Measurements from ENCODE around the gene LRRC51. TPM values are rescaled to one million over a fixed set of nuclear protein-coding genes. Genes with fewer than 3 reads are reported as not detected.
"Not testable (repeated sequence)": the region's sequence is repeated elsewhere in the genome, so short reads cannot be mapped to it uniquely, and the experiment has no call there.

The LRRC51 gene
- total and polyA plus RNA-seq, 8 donors: 6.7 to 29.7 (median 21.2) TPM

DNA sequence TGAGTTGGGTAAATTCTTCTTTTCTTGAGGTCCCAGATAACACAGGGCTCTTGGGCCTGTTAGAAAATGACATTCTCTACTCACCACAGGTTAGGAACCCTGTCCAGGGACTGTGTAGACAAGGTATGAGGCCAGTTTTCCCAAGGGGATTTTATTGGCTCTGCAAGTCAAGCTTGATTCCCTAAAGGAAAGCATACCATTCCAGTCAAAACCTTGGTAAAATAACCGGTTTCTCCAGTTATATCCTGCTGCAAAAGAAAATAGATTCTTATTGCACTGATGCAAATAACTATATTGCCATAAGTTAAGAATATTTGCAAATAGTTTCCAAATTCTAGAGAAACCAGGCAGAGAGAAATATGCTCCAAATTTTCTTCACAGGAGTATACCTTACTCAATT lies 45.3 kb downstream of the LRRC51 start:
- H3K27ac ChIP-seq: no peak overlapping the region
- no peaks in the 10 kb centered on the region for H3K27me3 ChIP-seq
- peaks cover 0 to 6% of the 10 kb centered on the region in 2 donors for H3K9me3 ChIP-seq
- intact Hi-C loops (cut with DNase I): no loop called here
- H3K4me3 ChIP-seq: no peak overlapping the region
- ATAC-seq: no peak
- peaks cover 0 to 10% of the 10 kb centered on the region in 2 donors for H3K4me1 ChIP-seq
- no peaks in the 10 kb centered on the region for H3K36me3 ChIP-seq
- TF ChIP-seq, protein P1, sequence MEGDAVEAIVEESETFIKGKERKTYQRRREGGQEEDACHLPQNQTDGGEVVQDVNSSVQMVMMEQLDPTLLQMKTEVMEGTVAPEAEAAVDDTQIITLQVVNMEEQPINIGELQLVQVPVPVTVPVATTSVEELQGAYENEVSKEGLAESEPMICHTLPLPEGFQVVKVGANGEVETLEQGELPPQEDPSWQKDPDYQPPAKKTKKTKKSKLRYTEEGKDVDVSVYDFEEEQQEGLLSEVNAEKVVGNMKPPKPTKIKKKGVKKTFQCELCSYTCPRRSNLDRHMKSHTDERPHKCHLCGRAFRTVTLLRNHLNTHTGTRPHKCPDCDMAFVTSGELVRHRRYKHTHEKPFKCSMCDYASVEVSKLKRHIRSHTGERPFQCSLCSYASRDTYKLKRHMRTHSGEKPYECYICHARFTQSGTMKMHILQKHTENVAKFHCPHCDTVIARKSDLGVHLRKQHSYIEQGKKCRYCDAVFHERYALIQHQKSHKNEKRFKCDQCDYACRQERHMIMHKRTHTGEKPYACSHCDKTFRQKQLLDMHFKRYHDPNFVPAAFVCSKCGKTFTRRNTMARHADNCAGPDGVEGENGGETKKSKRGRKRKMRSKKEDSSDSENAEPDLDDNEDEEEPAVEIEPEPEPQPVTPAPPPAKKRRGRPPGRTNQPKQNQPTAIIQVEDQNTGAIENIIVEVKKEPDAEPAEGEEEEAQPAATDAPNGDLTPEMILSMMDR (IDR thresholded peaks at IDR 0.05): no peak
- DNase-seq: no peak

GRCh38 chr11:72127923-72128322 lies 47.3 kb downstream of the LRRC51 start:
- intact Hi-C loops (cut with DNase I): no loop called here
- TF ChIP-seq, protein P1 (IDR thresholded peaks at IDR 0.05): no peak

DNA sequence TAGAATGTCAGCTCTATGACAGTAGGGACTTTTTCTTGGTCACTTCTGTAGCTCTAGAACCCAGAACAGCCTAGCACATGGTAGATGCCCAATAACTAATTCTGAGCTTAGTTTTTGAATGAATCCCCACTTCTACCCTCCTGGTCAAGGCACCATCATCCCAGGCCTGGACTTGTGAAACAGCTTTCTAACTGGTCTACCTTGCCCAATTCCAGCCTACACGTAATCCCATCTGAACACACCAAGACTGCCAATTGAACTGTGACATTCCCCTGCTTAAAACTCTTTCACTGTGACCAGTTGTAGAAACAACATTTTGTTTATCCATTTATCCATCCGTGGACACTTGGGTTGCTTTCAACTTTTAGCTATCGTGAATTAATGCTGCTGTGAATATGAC lies 48.7 kb downstream of the LRRC51 start:
- H3K27ac ChIP-seq: no peak overlapping the region
- no peak overlapping the region for H3K4me3 ChIP-seq
- no peaks in the 10 kb centered on the region for H3K27me3 ChIP-seq
- intact Hi-C loops (cut with DNase I): no loop called here
- peaks cover 0 to 6% of the 10 kb centered on the region in 2 donors for H3K9me3 ChIP-seq
- DNase-seq: no peak
- TF ChIP-seq, protein P1 (IDR thresholded peaks at IDR 0.05): no peak
- H3K4me1 ChIP-seq: peaks cover 0 to 16% of the 10 kb centered on the region in 2 donors
- no peak for ATAC-seq
- no peaks in the 10 kb centered on the region for H3K36me3 ChIP-seq

More at GRCh38 chr11:72127923-72128322, 47.3 kb downstream of the LRRC51 start:
- no peak for DNase-seq
- no peaks in the 10 kb centered on the region for H3K27me3 ChIP-seq
- peaks cover 0 to 19% of the 10 kb centered on the region in 2 donors for H3K4me1 ChIP-seq
- H3K36me3 ChIP-seq: no peaks in the 10 kb centered on the region
- H3K4me3 ChIP-seq: no peak overlapping the region
- no peak for ATAC-seq
- peaks cover 0 to 6% of the 10 kb centered on the region in 2 donors for H3K9me3 ChIP-seq
- no peak overlapping the region for H3K27ac ChIP-seq

DNA sequence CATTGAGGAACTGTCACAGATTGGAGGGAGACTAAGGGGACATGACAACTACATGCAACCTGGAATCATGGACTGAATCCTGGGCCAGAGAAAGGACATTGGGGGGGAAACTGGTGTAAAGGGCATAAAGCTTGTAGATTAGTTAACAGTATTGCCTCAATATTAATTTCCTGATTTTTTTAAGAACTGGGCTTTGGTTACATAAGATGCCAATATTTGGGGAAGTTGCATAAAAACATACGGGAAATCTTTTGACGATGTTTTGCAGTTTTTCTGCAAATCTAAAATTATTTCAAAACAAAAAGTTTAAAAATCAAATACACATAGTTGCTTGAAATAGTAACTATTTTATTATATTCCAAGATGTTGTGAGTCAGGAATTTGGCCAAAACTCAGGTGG lies 52.0 kb downstream of the LRRC51 start:
- Histone ChIP-seq H3K9me3 (peaks cover 0 to 6% of the 10 kb centered on the region in 2 donors), H3K36me3 (no peaks in the 10 kb centered on the region), H3K4me1 (peaks cover 0 to 31% of the 10 kb centered on the region in 2 donors), H3K4me3 (no peak overlapping the region), H3K27me3 (no peaks in the 10 kb centered on the region), H3K27ac (peak overlapping the region in 1 of 2 donors; percentile 89)
- intact Hi-C loops (cut with DNase I): no loop called here
- TF ChIP-seq, protein P1 (IDR thresholded peaks at IDR 0.05): no peak
- ATAC-seq (no peak), DNase-seq (no peak)

- peak in 1 of 4 donors; percentile 66 for DNase-seq
- Histone ChIP-seq H3K4me3 (peak within 1 kb of the TSS in 1 of 2 donors; percentile 31), H3K27ac (peak within 1 kb of the TSS in 1 of 2 donors; percentile 89), H3K4me1 (peaks cover 0 to 38% of the 10 kb centered on the region in 2 donors)
- H3K36me3 ChIP-seq; intact Hi-C loops (cut with DNase I); H3K9me3 ChIP-seq; H3K27me3 ChIP-seq: not testable (repeated sequence)
- peak; percentile 38 for ATAC-seq
These were observed 54.8 kb downstream of the LRRC51 start, which contains the start of gene FOLR3 for GRCh38 chr11:72135473-72135872. TSS of gene FOLR3 (plus strand) at chr11:72135725. CDS start at chr11:72135953, 228 bp downstream.
